Smooth muscle cell of bladder (primary cell): Measurements from ENCODE around the gene MTRF1L. TPM values are rescaled to one million over a fixed set of nuclear protein-coding genes. Genes with fewer than 3 reads are reported as not detected.

Experiments used
- total RNA-seq: library from RNA; depleted of rRNA; stranded (reverse); fragments of >200 nt; gene quantifications from 2 replicates; pipeline ENCODE4 v1.2.3, GENCODE V29; 2014

The MTRF1L gene, protein sequence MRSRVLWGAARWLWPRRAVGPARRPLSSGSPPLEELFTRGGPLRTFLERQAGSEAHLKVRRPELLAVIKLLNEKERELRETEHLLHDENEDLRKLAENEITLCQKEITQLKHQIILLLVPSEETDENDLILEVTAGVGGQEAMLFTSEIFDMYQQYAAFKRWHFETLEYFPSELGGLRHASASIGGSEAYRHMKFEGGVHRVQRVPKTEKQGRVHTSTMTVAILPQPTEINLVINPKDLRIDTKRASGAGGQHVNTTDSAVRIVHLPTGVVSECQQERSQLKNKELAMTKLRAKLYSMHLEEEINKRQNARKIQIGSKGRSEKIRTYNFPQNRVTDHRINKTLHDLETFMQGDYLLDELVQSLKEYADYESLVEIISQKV
- total RNA-seq, result 12.8 and 13.8 TPM in 2 replicates

GRCh38 chr6:153002613-153003365, at the start of gene MTRF1L:
TSS of gene MTRF1L (minus strand) at chr6:153002709. CDS start at chr6:153002685, 24 bp downstream.

GRCh38 chr6:152982904-152983636, 19.4 kb downstream of the MTRF1L start, which contains the start of gene FBXO5:
TSS of gene FBXO5 (minus strand) at chr6:152983041. CDS start at chr6:152982959, 82 bp downstream.

Other genes with a start within 250 kb of the MTRF1L start
- 2.8 and 3.8 TPM in 2 replicates for gene FBXO5, start 19.7 kb downstream of the MTRF1L start, total RNA-seq
- 6.5 and 9.2 TPM in 2 replicates for gene RGS17, start 128.6 kb upstream of the MTRF1L start, total RNA-seq